Fibroblast of skin of right biceps (primary cell): Measurements from ENCODE around the gene KLRC2.
"Not testable (repeated sequence)": the region's sequence is repeated elsewhere in the genome, so short reads cannot be mapped to it uniquely, and the experiment has no call there.

Source experiments
- DNase-seq: peaks from one replicate; pipeline ENCODE4 v3.0.0-alpha.2; 2013

The KLRC2 gene

DNA sequence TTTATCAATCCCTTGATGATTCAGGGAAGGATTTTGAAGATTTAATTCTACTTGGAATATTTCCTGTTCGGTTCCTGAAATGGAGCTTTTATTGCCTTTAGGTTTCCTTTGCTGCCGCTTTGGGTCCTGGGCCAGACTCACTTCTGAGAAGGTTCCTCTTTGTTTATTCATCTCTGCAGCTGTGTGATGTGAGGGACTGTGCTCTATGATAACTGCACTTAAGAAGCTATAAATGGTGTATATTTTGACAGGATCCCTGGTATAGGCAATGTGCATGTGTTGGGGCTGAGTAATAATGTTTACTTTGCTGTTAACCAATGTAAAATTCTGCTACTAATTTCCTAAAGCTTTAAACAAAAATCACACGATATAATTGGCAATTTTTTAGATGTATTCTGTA, at the start of gene KLRC2:
Gene KLRC2, minus strand, starts transcription at position 195 of the 400 bp plus-strand sequence. Its CDS starts 24 bp downstream, at position 171.
- peak; percentile 10 for DNase-seq

DNA sequence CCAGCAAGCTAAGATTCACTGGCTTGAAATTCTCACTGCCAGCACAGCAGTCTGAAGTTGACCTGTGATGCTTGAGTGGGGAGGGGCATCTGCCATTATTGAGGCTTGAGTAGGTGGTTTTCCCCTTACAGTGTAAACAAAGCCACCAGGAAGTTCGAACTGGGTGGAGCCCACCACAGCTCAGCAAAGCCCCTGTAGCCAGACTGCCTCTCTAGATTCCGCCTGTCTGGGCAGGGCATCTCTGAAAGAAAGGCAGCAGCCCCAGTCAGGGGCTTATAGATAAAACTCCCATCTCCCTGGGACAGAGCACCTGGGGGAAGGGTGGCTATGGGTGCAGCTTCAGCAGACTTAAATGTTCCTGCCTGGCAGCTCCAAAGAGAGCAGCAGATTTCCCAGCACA, 46.1 kb upstream of the KLRC2 start:
- DNase-seq = not testable (repeated sequence)

DNA sequence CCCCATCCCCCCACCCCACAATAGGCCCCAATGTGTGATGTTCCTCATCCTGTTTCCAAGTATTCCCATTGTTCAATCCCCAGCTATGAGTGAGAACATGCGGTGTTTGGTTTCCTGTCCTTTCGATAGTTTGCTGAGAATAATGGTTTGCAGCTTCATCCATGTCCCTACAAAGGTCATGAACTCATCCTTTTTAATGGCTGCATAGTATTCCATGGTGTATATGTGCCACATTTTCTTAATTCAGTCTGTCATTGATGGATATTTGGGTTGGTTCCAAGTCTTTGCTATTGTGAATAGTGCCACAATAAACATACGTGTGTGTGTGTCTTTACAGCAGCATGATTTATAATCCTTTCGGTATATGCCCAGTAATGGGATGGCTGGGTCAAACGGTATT, 37.0 kb upstream of the KLRC2 start:
- DNase-seq = not testable (repeated sequence)

DNA sequence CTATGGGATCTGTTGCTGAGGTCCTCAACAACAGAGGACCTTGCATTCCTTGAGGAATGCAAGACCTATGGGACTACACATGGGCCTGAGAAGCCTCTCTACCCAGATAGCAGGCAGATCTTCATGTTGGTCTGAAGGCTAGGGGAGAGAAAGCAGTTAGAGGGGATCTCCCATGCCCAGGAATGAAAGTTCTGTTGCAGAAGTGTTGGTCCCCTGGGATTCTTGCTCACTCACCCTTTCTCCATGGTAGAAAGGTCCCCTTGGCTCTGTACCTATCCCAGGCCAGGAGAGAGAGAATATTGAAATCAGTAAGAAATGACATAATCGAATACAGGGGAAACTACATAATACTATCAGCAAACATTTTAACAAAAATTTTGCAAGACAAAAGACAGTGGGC, 33.9 kb upstream of the KLRC2 start:
- DNase-seq = no peak

DNA sequence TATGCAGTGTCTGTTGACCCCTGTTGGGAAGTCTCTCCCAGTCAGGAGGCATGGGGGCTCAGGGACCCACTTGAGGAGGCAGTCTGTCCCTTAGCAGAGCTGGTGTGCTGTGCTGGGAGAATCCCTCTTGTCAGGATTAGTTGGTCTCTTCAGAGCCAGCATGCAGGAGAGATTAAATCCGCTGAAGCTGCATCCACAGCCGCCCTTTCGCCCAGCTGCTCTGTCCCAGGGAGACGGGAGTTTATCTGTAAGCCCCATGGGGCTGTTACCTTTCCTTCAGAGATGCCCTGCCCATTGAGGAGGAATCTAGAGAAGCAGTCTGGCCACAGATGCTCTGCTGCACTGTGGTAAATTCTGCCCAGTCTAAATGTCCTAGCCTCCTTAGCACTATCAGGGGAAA, 30.5 kb upstream of the KLRC2 start:
- no peak for DNase-seq

DNA sequence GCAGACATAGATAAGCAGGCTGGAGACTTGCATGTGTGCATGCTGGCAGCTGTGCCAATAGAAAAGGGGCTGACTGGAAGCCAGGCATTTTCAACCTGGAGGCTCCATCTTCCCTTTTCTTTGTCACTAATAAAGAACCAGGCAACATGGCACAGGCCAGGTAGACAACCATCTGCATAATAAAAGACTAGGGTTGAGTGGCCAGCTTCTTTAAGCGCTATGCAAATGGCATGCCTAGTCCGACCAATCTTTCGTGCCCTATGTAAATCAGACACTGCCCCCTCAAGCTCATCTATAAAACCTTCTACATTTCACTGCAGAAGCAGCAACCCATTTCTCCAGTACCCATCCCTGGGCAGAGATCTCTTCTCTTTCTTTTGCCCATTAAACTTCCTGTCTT, 21.9 kb upstream of the KLRC2 start:
- no peak for DNase-seq

DNA sequence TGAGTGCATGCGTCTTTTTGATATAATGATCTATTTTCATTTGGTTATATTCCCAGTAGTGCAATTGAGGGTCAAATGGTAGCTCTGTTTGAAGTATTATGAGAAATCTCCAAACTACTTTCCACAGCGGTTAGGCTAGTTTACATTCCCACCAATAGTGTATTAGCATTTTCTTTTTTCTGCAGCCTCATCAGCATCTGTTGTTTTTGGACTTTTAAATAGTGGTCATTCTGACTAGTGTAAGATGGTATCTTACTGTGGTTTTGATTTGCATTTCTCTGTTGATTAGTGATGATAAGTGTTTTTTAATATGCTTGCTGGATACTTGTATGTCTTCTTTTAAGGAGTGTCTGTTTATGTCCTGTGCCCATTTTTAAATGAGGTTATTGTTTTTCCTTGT, 21.0 kb upstream of the KLRC2 start:
- no peak for DNase-seq

DNA sequence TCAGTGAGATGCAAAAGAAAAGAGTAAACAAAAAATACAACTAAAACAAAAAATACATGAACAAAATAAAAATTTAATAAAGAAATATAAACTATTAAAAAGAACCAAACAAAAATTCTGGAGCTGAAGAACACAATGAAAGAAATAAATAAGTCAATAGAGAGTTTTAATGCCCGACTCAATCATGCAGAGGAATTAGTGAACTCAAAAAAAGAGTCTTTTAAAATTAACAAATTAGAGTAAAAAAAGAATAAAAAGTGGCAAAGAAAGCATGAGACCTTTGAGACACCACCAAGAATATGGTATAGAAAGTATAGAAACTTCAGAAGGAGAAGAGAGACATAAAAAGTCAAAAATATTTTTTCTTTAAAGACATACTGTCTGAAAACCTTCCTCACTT, 20.0 kb upstream of the KLRC2 start:
- no peak for DNase-seq

DNA sequence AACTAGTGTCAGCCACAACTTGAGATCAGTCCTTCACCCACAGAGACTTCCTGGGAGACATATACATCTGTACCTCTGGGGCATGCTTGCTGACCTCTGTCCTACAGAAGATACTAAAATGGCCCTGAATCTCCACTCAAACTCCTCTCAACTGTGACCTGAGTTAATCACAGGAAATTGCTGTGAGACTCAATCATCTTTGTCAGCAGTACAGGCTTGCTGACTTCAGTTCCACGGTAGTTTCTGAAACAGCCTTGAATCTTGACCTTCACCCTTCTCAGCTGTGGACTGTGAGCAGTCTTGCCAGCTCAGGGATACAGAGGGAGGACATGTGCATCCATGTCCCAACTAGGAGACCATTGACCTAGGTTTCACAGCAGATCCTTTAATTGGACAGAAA, 18.7 kb upstream of the KLRC2 start:
- no peak for DNase-seq

DNA sequence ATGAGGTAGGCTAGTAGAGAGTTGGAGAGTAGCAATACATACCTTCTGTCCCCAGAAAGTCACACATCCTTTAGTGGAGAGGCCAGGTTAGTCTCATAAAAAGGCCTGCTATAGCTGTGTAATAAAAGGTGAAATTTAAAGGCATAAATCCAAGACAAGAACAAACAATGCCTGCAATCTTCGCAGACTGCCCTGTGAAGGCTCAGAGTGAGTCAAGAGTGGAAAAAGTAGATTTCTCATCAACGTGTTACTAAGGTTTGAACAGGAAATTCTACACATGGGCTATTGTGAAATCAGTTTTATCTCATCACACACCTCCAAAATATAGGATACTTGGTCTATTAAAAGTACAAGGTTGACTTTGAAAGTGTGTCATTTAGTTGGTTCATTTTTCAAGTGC, 17.3 kb upstream of the KLRC2 start, which contains the start of gene KLRC1:
Gene KLRC1, minus strand, starts transcription at position 222 of the 400 bp plus-strand sequence. CDS start 2,221 bp downstream, outside the sequence.
- no peak for DNase-seq

DNA sequence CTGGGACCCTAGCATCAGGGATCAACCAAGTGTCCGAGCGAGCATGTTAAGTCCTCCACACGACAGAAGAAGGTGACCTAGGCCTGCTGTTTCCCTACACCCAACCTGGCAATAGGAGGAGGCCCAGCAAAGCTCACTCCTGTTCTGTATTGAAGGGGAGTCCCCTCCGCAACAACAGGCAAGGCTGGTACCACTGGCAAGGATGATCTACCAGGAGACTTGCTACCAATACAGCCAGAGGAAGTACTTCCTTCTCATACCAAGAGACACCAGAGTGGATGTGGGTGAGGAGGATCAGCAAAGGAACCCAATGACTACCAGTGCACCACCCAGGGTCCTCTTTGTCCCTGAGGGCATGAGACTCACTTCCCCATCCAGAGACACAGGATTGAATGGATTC, 12.4 kb upstream of the KLRC2 start:
- no peak for DNase-seq

DNA sequence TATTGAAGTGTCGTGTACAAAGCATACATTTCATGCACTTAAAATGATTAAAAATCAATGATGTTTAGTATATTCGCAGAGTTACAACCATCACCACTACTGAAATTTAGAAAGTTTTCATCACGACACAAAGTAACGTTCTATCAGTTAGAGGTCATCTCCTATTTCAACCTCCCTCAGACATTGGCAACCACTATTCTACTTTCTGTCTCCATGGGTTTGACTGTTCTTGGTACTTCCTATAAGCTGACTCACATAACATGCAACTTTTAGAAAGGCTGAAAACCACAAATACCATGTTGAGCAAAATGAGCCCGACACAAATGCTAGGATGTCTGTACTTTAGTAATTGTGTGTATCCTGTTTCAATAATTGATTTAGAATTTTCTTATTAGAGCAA, 10.2 kb upstream of the KLRC2 start:
- DNase-seq = peak; percentile 22

DNA sequence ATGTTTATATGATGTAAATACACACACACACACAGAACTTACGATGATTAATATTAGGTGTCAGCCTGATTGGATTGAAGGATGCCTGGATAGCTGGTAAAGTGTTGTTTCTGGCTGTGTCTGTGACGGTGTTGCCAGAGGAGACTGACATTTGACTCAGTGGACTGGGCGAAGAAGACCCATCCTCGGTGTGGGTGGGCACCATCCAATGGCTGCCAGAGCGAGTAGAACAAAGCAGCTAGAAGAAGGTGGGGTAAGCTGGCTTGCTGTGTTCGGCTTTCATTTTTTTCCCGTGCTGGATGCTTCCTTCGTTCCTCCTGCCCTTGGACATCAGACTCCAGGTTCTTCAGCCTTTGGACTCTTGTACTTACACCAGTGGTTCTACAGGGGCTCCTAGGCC, 5.3 kb upstream of the KLRC2 start:
- DNase-seq = not testable (repeated sequence)

DNA sequence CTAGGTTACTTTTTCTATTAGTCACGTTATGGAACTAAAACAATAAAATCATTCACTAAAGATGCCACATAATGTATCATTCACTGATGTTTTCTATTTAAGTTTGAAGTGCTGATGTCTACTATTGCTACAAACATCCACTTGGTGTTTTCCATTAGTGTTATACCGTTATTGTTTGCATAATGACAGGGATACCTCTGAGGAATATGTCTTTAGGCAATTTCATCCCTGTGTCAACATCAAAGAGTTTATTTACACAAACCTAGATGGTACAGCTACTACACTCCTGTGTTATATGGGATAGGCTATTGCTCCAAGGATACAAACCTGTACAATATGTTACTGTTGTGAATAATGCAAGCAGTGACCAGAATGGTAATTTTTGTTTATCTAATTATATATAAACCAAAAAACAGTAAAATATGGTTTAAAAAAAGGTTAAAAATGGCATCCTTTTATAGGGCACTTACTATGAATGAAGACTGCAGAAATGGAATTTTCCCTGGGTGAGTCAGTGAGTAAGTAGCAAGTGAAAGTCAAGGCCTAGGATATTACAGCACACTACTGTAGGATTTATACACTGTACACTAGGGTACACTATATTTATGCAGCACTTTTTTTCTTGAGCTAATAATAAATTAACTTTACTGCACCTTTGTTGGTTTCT, 3.9 kb upstream of the KLRC2 start:
- not testable (repeated sequence) for DNase-seq

DNA sequence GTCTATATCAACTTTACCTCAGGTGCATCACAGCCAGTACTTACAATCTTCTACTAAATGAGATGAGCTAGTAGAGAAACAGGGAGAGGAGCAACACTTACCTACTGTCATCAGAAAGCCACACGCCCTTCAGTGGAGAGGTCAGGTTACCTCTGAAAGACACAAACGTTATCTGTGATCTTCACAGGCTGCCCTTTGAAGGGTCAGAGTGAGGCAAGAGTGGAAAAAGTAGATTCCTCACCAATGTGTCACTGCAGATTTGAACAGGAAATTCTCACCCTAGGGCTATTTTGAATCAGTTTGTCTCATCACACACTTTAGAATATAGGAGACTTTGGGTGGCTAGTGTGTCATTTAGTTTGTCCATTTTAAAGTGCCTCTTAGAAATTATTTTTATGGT, 1.8 kb upstream of the KLRC2 start:
- not testable (repeated sequence) for DNase-seq

DNA sequence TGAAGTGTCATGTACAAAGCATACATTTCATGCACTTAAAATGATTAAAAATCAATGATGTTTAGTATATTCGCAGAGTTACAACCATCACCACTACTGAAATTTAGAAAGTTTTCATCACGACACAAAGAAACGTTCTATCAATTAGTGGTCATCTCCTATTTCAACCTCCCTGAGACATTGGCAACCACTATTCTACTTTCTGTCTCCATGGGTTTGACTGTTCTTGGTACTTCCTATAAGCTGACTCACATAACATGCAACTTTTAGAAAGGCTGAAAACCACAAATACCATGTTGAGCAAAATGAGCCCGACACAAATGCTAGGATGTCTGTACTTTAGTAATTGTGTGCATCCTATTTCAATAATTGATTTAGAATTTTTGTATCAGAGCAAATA, 5.2 kb downstream of the KLRC2 start:
- DNase-seq = peak; percentile 54

DNA sequence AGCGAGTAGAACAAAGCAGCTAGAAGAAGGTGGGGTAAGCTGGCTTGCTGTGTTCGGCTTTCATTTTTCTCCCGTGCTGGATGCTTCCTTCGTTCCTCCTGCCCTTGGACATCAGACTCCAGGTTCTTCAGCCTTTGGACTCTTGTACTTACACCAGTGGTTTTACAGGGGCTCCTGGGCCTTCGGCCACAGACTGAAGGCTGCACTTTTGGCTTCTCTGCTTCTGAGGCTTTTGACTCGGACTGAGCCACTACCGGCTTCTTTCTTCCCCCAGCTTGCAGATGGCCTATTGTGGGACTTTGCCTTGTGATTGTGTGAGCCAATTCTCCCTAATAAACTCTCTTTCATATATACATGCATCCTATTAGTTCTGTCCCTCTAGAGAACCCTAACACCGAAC, 9.9 kb downstream of the KLRC2 start:
- not testable (repeated sequence) for DNase-seq

DNA sequence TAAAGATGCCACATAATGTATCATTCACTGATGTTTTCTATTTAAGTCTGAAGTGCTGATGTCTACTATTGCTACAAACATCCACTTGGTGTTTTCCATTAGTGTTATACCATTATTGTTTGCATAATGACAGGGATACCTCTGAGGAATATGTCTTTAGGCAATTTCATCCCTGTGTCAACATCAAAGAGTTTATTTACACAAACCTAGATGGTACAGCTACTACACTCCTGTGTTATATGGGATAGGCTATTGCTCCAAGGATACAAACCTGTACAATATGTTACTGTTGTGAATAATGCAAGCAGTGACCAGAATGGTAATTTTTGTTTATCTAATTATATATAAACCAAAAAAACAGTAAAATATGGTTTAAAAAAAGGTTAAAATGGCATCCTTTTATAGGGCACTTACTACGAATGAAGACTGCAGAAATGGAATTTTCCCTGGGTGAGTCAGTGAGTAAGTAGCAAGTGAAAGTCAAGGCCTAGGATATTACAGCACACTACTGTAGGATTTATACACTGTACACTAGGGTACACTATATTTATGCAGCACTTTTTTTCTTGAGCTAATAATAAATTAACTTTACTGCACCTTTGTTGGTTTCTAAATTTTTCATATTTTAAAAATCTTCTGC, 11.4 kb downstream of the KLRC2 start:
- not testable (repeated sequence) for DNase-seq

DNA sequence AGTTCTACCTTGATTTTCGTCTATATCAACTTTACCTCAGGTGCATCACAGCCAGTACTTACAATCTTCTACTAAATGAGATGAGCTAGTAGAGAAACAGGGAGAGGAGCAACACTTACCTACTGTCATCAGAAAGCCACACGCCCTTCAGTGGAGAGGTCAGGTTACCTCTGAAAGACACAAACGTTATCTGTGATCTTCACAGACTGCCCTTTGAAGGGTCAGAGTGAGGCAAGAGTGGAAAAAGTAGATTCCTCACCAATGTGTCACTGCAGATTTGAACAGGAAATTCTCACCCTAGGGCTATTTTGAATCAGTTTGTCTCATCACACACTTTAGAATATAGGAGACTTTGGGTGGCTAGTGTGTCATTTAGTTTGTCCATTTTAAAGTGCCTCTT, 13.7 kb downstream of the KLRC2 start:
- DNase-seq = not testable (repeated sequence)

DNA sequence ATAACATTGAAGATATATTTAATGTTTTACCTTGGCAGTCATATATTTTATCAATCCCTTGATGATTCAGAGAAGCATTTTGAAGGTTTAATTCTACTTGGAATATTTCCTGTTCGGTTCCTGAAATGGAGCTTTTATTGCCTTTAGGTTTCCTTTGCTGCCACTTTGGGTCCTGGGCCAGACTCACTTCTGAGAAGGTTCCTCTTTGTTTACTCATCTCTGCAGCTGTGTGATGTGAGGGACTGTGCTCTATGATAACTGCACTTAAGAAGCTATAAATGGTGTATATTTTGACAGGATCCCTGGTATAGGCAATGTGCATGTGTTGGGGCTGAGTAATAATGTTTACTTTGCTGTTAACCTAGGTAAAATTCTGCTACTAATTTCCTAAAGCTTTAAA, 15.5 kb downstream of the KLRC2 start, which contains the start of gene KLRC3:
Gene KLRC3, minus strand, starts transcription at position 262 of the 400 bp plus-strand sequence. Its CDS starts 45 bp downstream, at position 217.
- not testable (repeated sequence) for DNase-seq

DNA sequence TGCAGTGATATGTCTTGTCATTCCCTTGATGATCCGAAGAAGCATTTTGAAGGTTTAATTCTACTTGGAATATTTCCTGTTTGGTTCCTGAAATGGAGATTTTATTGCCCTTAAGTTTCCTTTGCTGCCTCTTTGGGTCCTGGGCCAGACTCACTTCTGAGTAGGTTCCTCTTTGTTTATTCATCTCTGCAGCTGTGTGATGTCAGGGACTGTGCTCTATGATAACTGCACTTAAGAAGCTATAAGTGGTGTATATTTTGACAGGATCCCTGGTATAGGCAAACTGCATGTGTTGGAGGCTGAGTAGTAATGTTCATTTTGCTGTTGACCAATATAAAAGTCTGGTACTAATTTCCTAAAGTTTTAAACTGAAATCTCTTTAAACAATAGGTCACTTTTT, 26.4 kb downstream of the KLRC2 start, which contains the start of gene KLRC4:
Gene KLRC4, minus strand, starts transcription at position 366 of the 400 bp plus-strand sequence. Its CDS starts 182 bp downstream, at position 184.
- no peak for DNase-seq

DNA sequence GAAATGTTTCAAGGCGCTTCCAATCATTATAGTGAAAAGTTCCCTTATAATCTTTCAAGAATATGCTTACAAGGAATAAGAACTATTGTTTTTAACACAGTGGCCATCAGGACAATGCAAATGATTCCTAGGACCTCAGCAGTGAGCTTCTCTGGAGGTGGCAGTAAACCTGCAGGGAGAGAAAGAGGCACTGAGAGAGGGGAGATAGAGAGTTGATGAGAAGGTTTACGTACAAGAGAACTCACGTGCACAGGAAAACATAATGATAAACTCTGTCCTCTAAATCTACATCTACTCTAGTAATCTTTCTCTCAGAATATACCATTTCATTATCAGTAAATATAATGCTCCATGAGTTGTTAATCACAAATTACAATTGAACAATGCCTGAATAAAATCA, 27.0 kb downstream of the KLRC2 start:
- no peak for DNase-seq

DNA sequence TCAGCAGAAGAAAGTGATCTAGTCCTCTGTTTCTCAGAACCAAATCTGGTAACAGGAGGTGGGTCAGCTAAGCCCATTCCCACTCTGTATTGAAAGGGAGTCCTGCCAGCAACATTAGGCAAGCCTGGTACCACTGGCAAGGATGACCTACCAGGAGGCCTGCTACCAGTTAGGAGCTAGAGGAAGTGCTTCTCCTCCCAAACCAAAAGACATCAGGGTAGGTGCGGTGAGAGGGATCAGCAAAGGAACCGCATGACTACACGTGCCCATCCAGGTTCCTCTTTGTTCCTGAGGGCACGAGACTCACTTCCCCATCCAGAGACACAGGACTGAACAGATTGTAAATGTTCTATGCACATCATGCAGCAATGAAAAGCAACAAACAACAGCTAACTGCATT, 29.1 kb downstream of the KLRC2 start:
- DNase-seq = no peak

DNA sequence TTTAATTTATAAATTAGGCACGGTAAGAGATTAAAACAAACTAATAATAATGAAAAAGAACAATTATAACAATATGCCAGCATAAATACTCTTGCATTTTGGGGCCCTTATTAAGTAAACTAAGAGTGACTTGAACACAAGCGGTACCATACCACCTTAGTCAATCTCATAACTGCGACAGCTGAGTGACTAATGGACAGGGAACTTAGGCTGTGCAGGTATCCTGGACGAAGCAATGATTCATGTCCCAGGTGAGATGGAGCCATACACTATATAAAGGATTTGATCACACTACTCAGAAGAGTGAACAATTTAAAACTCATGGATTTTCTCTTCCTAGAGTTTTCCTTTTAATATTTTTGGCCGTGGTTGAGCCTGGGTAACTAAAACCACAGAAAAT, 30.5 kb downstream of the KLRC2 start:
- no peak for DNase-seq
